SK-N-SH (cell line): ENCODE measurements around the gene PLCB1.

Experiments
- FOSL2 ChIP-seq: IDR thresholded peaks from 2 replicates; pipeline ENCODE4 v1.4.0; 2012; ENCODE audit warnings: low read depth, mild to moderate bottlenecking, moderate library complexity, borderline replicate concordance
- NFIC ChIP-seq: IDR thresholded peaks from 2 replicates; pipeline ENCODE4 v1.4.0; 2012; ENCODE audit warnings: borderline replicate concordance
- NRF1 ChIP-seq: IDR thresholded peaks from 2 replicates; pipeline ENCODE4 v1.6.1; 2012; ENCODE audit warnings: low read depth, mild to moderate bottlenecking, low read length
- RAD21 ChIP-seq: IDR thresholded peaks from 2 replicates; pipeline ENCODE4 v1.6.1; 2012; ENCODE audit warnings: mild to moderate bottlenecking, low read length
- TCF12 ChIP-seq: IDR thresholded peaks from 2 replicates; pipeline ENCODE4 v1.4.0; 2012
- TF ChIP-seq, protein P1 (sequence below): fragments of 200-600 bp; sonication (generic); IDR thresholded peaks from 2 replicates; pipeline ENCODE4 v1.6.1; 2017; ENCODE audit warnings: antibody characterized with exemption, mild to moderate bottlenecking, moderate library complexity
- TF ChIP-seq, protein P2 (sequence below): IDR thresholded peaks from 2 replicates; pipeline ENCODE4 v1.4.0; 2012; ENCODE audit warnings: low read depth, borderline replicate concordance
- TF ChIP-seq, protein P3 (sequence below): IDR thresholded peaks from 2 replicates; pipeline ENCODE4 v1.4.0; 2012; ENCODE audit warnings: low read depth, borderline replicate concordance

DNA sequence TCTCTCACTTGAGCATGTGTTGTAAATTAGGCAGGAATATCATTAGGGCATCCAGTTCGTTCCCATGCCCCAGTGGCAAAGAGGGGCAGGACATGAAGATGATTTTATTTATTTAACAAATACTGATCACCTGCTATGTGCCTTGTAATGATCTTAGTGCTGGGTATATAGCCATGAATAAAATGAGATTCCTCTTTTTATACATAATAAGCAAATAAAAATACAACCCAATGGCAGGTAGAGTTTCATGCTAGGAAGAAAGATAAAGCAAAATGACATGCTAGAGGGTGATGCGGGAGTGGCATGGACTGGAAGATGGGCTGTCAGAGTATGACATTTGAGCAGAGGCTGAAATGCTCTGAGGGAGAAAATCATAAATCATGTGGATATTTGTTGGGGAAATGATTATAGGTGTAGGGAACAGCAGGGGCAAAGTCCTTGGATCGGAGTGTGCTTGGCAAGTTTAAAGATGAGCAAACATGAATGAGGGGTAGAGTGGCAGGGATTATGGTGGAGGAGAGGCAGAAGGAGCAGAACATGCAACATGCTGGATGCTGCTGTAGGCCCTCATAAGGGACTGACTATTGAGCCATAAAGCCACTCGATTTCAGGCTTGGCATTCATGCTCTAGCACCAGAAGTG is 342.1 kb downstream of the PLCB1 start:
- TF ChIP-seq TCF12, result no peak
- TF ChIP-seq, protein P1, sequence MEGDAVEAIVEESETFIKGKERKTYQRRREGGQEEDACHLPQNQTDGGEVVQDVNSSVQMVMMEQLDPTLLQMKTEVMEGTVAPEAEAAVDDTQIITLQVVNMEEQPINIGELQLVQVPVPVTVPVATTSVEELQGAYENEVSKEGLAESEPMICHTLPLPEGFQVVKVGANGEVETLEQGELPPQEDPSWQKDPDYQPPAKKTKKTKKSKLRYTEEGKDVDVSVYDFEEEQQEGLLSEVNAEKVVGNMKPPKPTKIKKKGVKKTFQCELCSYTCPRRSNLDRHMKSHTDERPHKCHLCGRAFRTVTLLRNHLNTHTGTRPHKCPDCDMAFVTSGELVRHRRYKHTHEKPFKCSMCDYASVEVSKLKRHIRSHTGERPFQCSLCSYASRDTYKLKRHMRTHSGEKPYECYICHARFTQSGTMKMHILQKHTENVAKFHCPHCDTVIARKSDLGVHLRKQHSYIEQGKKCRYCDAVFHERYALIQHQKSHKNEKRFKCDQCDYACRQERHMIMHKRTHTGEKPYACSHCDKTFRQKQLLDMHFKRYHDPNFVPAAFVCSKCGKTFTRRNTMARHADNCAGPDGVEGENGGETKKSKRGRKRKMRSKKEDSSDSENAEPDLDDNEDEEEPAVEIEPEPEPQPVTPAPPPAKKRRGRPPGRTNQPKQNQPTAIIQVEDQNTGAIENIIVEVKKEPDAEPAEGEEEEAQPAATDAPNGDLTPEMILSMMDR, result no peak
- TF ChIP-seq RAD21, result no peak
- TF ChIP-seq FOSL2, result no peak
- TF ChIP-seq, protein P2, sequence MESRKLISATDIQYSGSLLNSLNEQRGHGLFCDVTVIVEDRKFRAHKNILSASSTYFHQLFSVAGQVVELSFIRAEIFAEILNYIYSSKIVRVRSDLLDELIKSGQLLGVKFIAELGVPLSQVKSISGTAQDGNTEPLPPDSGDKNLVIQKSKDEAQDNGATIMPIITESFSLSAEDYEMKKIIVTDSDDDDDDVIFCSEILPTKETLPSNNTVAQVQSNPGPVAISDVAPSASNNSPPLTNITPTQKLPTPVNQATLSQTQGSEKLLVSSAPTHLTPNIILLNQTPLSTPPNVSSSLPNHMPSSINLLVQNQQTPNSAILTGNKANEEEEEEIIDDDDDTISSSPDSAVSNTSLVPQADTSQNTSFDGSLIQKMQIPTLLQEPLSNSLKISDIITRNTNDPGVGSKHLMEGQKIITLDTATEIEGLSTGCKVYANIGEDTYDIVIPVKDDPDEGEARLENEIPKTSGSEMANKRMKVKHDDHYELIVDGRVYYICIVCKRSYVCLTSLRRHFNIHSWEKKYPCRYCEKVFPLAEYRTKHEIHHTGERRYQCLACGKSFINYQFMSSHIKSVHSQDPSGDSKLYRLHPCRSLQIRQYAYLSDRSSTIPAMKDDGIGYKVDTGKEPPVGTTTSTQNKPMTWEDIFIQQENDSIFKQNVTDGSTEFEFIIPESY, result no peak
- TF ChIP-seq NRF1, result no peak
- no peak for TF ChIP-seq NFIC
- TF ChIP-seq, protein P3, sequence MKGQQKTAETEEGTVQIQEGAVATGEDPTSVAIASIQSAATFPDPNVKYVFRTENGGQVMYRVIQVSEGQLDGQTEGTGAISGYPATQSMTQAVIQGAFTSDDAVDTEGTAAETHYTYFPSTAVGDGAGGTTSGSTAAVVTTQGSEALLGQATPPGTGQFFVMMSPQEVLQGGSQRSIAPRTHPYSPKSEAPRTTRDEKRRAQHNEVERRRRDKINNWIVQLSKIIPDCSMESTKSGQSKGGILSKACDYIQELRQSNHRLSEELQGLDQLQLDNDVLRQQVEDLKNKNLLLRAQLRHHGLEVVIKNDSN, result no peak
